MM.1S (cell line): Measurements from ENCODE around the gene SCGB2B2.

Source experiments
- DNase-seq: peaks from one replicate; pipeline ENCODE4 v3.0.0-alpha.2; 2015
- H2AFZ ChIP-seq: fragments of 300-600 bp; sonication (generic); 2 replicates; pipeline ENCODE4 v1.6.0; 2016; ENCODE audit warnings: antibody characterized with exemption, low read length
- H3F3A ChIP-seq: fragments of 300-600 bp; sonication (generic); 2 replicates; pipeline ENCODE4 v1.6.1; 2016; ENCODE audit warnings: mild to moderate bottlenecking, antibody characterized with exemption, low read length, moderate library complexity, mixed read lengths; ENCODE audit not compliant: insufficient read depth
- H3K27ac ChIP-seq: fragments of 300-600 bp; sonication (generic); 2 replicates; pipeline ENCODE4 v1.5.1; 2016; ENCODE audit warnings: mild to moderate bottlenecking, low read length
- H3K27me3 ChIP-seq: fragments of 300-600 bp; sonication (generic); replicated peaks from 2 replicates; pipeline ENCODE4 v1.6.0; 2016; ENCODE audit warnings: low read length; ENCODE audit not compliant: insufficient read depth
- H3K36me3 ChIP-seq: fragments of 300-600 bp; sonication (generic); replicated peaks from 2 replicates; pipeline ENCODE4 v1.6.1; 2016; ENCODE audit warnings: mild to moderate bottlenecking, low read length, mixed read lengths; ENCODE audit not compliant: insufficient read depth
- H3K4me1 ChIP-seq: fragments of 300-600 bp; sonication (generic); 2 replicates; pipeline ENCODE4 v1.6.1; 2016; ENCODE audit warnings: low read length, mixed read lengths
- H3K4me2 ChIP-seq: fragments of 300-600 bp; sonication (generic); 2 replicates; pipeline ENCODE4 v1.6.0; 2016; ENCODE audit warnings: low read depth, low read length
- H3K4me3 ChIP-seq: fragments of 300-600 bp; sonication (generic); 2 replicates; pipeline ENCODE4 v1.5.1; 2016; ENCODE audit warnings: low read length, mixed read lengths
- H3K79me2 ChIP-seq: fragments of 300-600 bp; sonication (generic); 2 replicates; pipeline ENCODE4 v1.6.1; 2016; ENCODE audit warnings: mixed run types, low read length, mixed read lengths
- H3K9ac ChIP-seq: fragments of 300-600 bp; sonication (generic); 2 replicates; pipeline ENCODE4 v1.6.1; 2016; ENCODE audit warnings: low read length, mixed read lengths
- H3K9me2 ChIP-seq: fragments of 300-600 bp; sonication (generic); replicated peaks from 2 replicates; pipeline ENCODE4 v1.6.1; 2016; ENCODE audit warnings: mild to moderate bottlenecking, low read length, mixed read lengths; ENCODE audit not compliant: insufficient read depth
- H3K9me3 ChIP-seq: fragments of 300-600 bp; sonication (generic); replicated peaks from 2 replicates; pipeline ENCODE4 v1.6.1; 2016; ENCODE audit warnings: mild to moderate bottlenecking, low read length, mixed read lengths; ENCODE audit not compliant: insufficient read depth
- H4K20me1 ChIP-seq: fragments of 300-600 bp; sonication (generic); 2 replicates; pipeline ENCODE4 v1.6.1; 2016; ENCODE audit warnings: mild to moderate bottlenecking, low read length, moderate library complexity, mixed read lengths; ENCODE audit not compliant: insufficient read depth
- CTCF ChIP-seq: fragments of 300-600 bp; sonication (generic); IDR thresholded peaks from 2 replicates; pipeline ENCODE4 v1.5.1; 2016; ENCODE audit warnings: antibody characterized with exemption, low read length, mixed read lengths
- EZH2 ChIP-seq: fragments of 300-600 bp; sonication (generic); optimal IDR thresholded peaks from 2 replicates; pipeline ENCODE3; 2017; ENCODE audit warnings: low read depth, mild to moderate bottlenecking, antibody characterized with exemption, low read length, mixed read lengths
- EZH2phosphoT487 ChIP-seq: fragments of 300-600 bp; sonication (generic); IDR thresholded peaks from 2 replicates; pipeline ENCODE4 v1.6.1; 2018; ENCODE audit warnings: antibody characterized with exemption, low read length

The SCGB2B2 gene

GRCh38 chr19:34664870-34665269, 12.1 kb downstream of the SCGB2B2 start:
- Histone ChIP-seq H2AFZ (no peak overlapping the region), H3K4me3 (no peak overlapping the region), H3K9me2 (no peaks in the 10 kb centered on the region), H3F3A (no peaks in the 10 kb centered on the region), H3K9me3 (no peaks in the 10 kb centered on the region), H3K9ac (no peak overlapping the region), H3K4me1 (peaks cover 5% of the 10 kb centered on the region; the same call in 1 of the 2 replicates), H3K27me3 (no peaks in the 10 kb centered on the region), H3K79me2 (no peaks in the 10 kb centered on the region), H3K36me3 (no peaks in the 10 kb centered on the region), H3K4me2 (no peak overlapping the region), H3K27ac (no peak overlapping the region), H4K20me1 (no peaks in the 10 kb centered on the region)
- TF ChIP-seq EZH2phosphoT487 (no peak), CTCF (no peak), EZH2 (no peak)
- no peak for DNase-seq

- Histone ChIP-seq H2AFZ (no peak overlapping the region), H3F3A (no peaks in the 10 kb centered on the region), H3K27ac (no peak overlapping the region), H3K9me3 (no peaks in the 10 kb centered on the region), H3K27me3 (no peaks in the 10 kb centered on the region), H3K4me1 (peaks cover 5% of the 10 kb centered on the region; the same call in 1 of the 2 replicates), H3K9ac (no peak overlapping the region), H3K79me2 (no peaks in the 10 kb centered on the region), H4K20me1 (no peaks in the 10 kb centered on the region), H3K4me2 (no peak overlapping the region), H3K36me3 (no peaks in the 10 kb centered on the region), H3K4me3 (no peak overlapping the region), H3K9me2 (no peaks in the 10 kb centered on the region)
- TF ChIP-seq CTCF (no peak), EZH2phosphoT487 (no peak), EZH2 (no peak)
- no peak for DNase-seq
Measured at GRCh38 chr19:34664168-34664567, 12.8 kb downstream of the SCGB2B2 start.

- Histone ChIP-seq H3K27ac (no peak overlapping the region), H3K4me1 (peaks cover 5% of the 10 kb centered on the region; the same call in 1 of the 2 replicates), H3K9me3 (no peaks in the 10 kb centered on the region), H3K4me2 (no peak overlapping the region), H3K9ac (no peak overlapping the region), H3K27me3 (no peaks in the 10 kb centered on the region), H3K36me3 (no peaks in the 10 kb centered on the region), H3K9me2 (no peaks in the 10 kb centered on the region), H2AFZ (no peak overlapping the region), H3K79me2 (no peaks in the 10 kb centered on the region), H3K4me3 (no peak overlapping the region), H3F3A (no peaks in the 10 kb centered on the region), H4K20me1 (no peaks in the 10 kb centered on the region)
- no peak for TF ChIP-seq EZH2
- TF ChIP-seq CTCF: peak; percentile 75
- DNase-seq: peak; percentile 80
Measured at GRCh38 chr19:34662919-34663318, 14.0 kb downstream of the SCGB2B2 start.
